Ramos (cell line): ENCODE measurements around the gene NECTIN2.
"Not testable (repeated sequence)": the region's sequence is repeated elsewhere in the genome, so short reads cannot be mapped to it uniquely, and the experiment has no call there.

Experiments used
- in situ Hi-C: fragments of 300-500 bp; cut with MboI; formaldehyde crosslinking; loops from one replicate; pipeline ENCODE4 v1.14.3; 2022; ENCODE audit warnings: low sequenced_read_pairs; ENCODE audit not compliant: unreplicated experiment

Gene NECTIN2

GRCh38 chr19:44816301-44816700, 29.8 kb upstream of the NECTIN2 start:
- in situ Hi-C loops = no loop called here

- in situ Hi-C loops = no loop called here
Observed at GRCh38 chr19:44817725-44818465, 28.2 kb upstream of the NECTIN2 start.

- in situ Hi-C loops = no loop called here
Observed at GRCh38 chr19:44818466-44819031, 27.5 kb upstream of the NECTIN2 start.

GRCh38 chr19:44819246-44819832, 26.8 kb upstream of the NECTIN2 start:
- in situ Hi-C loops = no loop called here

GRCh38 chr19:44820648-44821609, 25.2 kb upstream of the NECTIN2 start:
- in situ Hi-C loops = no loop called here

GRCh38 chr19:44822177-44822576, 23.9 kb upstream of the NECTIN2 start:
- in situ Hi-C loops = no loop called here

- in situ Hi-C loops = no loop called here
Observed at GRCh38 chr19:44822670-44823372, 23.3 kb upstream of the NECTIN2 start.

GRCh38 chr19:44823373-44823698, 22.8 kb upstream of the NECTIN2 start:
- in situ Hi-C loops = no loop called here

- in situ Hi-C loops = no loop called here
Observed at GRCh38 chr19:44824761-44825160, 21.3 kb upstream of the NECTIN2 start.

GRCh38 chr19:44832875-44833274, 13.2 kb upstream of the NECTIN2 start:
- in situ Hi-C loops = not testable (repeated sequence)

GRCh38 chr19:44834399-44834798, 11.7 kb upstream of the NECTIN2 start:
- in situ Hi-C loops = not testable (repeated sequence)

GRCh38 chr19:44839276-44839675, 6.8 kb upstream of the NECTIN2 start:
- in situ Hi-C loops = no loop called here

GRCh38 chr19:44840811-44841210, 5.3 kb upstream of the NECTIN2 start:
- in situ Hi-C loops = no loop called here

- in situ Hi-C loops = no loop called here
Observed at GRCh38 chr19:44841231-44841630, 4.9 kb upstream of the NECTIN2 start.

- in situ Hi-C loops = no loop called here
Observed at GRCh38 chr19:44845286-44845611, 848 bp upstream of the NECTIN2 start.

- in situ Hi-C loops = no loop called here
Observed at GRCh38 chr19:44846455-44847143, 502 bp downstream of the NECTIN2 start.

GRCh38 chr19:44847144-44848035, 1.3 kb downstream of the NECTIN2 start:
- in situ Hi-C loops = no loop called here

- in situ Hi-C loops = no loop called here
Observed at GRCh38 chr19:44848036-44848811, 2.1 kb downstream of the NECTIN2 start.
